ENCODE results near the gene MND1. TPM values are rescaled to one million over a fixed set of nuclear protein-coding genes. Genes with fewer than 3 reads are reported as not detected.

The MND1 gene
- total and polyA plus RNA-seq, 11 donors = 0.27 to 1.3 (median 0.40) TPM; not detected in 6

- WGBS, 4 donors = 63 to 71% (median 68%) methylated on average over 3 of the region's 3 CpGs
- TF ChIP-seq CTCF (IDR thresholded peaks at IDR 0.05) = no peak
- TF ChIP-seq POLR2A (IDR thresholded peaks at IDR 0.05) = no peak
- Histone ChIP-seq H3K9me3 (no peaks in the 10 kb centered on the region), H3K27me3 (no peaks in the 10 kb centered on the region), H3K36me3 (no peaks in the 10 kb centered on the region), H3K4me1 (peaks cover 0 to 31% (median 0%) of the 10 kb centered on the region in 12 donors), H3K27ac (peak overlapping the region in 1 of 12 donors; percentile 63), H3K4me3 (peak overlapping the region in 1 of 12 donors; percentile 41)
- no peak for ATAC-seq
- intact Hi-C loops (cut with DNase I) = loop anchor here (1.0 to 10.0 kb wide), 8 partner anchors 86 to 144 kb away; partner anchors contain the start of gene MND1 (in 6 of the 10)
- DNase-seq = no peak
Measured at GRCh38 chr4:153433754-153434105, 89.2 kb downstream of the MND1 start.

- no peak for ATAC-seq
- H3K27me3 ChIP-seq = no peaks in the 10 kb centered on the region
- TF ChIP-seq POLR2A (IDR thresholded peaks at IDR 0.05) = no peak
- no peak for TF ChIP-seq CTCF (IDR thresholded peaks at IDR 0.05)
- no peaks in the 10 kb centered on the region for H3K9me3 ChIP-seq
- no peaks in the 10 kb centered on the region for H3K36me3 ChIP-seq
- peaks cover 0 to 31% (median 0%) of the 10 kb centered on the region in 12 donors for H3K4me1 ChIP-seq
- 49 to 98% (median 81%) methylated on average over 2 of the region's 2 CpGs for WGBS, 4 donors
- intact Hi-C loops (cut with DNase I) = loop anchor here in 9 of 10 donors (1.0 to 10.0 kb wide), 5 partner anchors 87 to 143 kb away; partner anchors contain the start of gene MND1 (in 6 of the 9)
- no peak for DNase-seq
- peak overlapping the region in 1 of 12 donors; percentile 41 for H3K4me3 ChIP-seq
- no peak overlapping the region for H3K27ac ChIP-seq
Measured at GRCh38 chr4:153434190-153434589, 89.7 kb downstream of the MND1 start.

- Histone ChIP-seq H3K9me3 (no peaks in the 10 kb centered on the region), H3K4me3 (peak overlapping the region in 9 of 12 donors; percentile 10 to 37 (median 19)), H3K36me3 (no peaks in the 10 kb centered on the region), H3K27me3 (no peaks in the 10 kb centered on the region), H3K27ac (peak overlapping the region in 5 of 12 donors; percentile 11 to 64 (median 29)), H3K4me1 (peaks cover 0 to 16% (median 0%) of the 10 kb centered on the region in 12 donors)
- 49 to 56% (median 52%) methylated on average over 13 of the region's 13 CpGs for WGBS, 4 donors
- DNase-seq (no peak), ATAC-seq (peak in 3 of 4 donors; percentile 49 to 81 (median 81))
- TF ChIP-seq POLR2A (IDR thresholded peaks at IDR 0.05) = no peak
- TF ChIP-seq CTCF (IDR thresholded peaks at IDR 0.05) = no peak
- intact Hi-C loops (cut with DNase I) = loop anchor here in 7 of 10 donors (10.0 kb wide), 2 partner anchors 94 to 136 kb away; partner anchors contain the start of gene MND1 (in 6 of the 7)
Measured at GRCh38 chr4:153438916-153439756, 94.6 kb downstream of the MND1 start.

- H3K4me3 ChIP-seq = no peak overlapping the region
- no peaks in the 10 kb centered on the region for H3K9me3 ChIP-seq
- H3K27me3 ChIP-seq = no peaks in the 10 kb centered on the region
- H3K4me1 ChIP-seq = peaks cover 0 to 12% (median 0%) of the 10 kb centered on the region in 12 donors
- DNase-seq (no peak), ATAC-seq (no peak)
- intact Hi-C loops (cut with DNase I) = loop anchor here in 7 of 10 donors (10.0 kb wide), 2 partner anchors 95 to 135 kb away; partner anchors contain the start of gene MND1 (in 6 of the 7)
- no peak for TF ChIP-seq POLR2A (IDR thresholded peaks at IDR 0.05)
- no peak for TF ChIP-seq CTCF (IDR thresholded peaks at IDR 0.05)
- no peak overlapping the region for H3K27ac ChIP-seq
- H3K36me3 ChIP-seq = no peaks in the 10 kb centered on the region
- 89 to 93% (median 89%) methylated on average over 9 of the region's 9 CpGs for WGBS, 4 donors
Measured at GRCh38 chr4:153439831-153440230, 95.3 kb downstream of the MND1 start.

Measured in heart left ventricle (tissue), 16 donors.